Brain pericyte (primary cell): ENCODE measurements around the gene LDLRAD4.

Source experiments
- DNase-seq: peaks from one replicate; pipeline ENCODE4 v3.0.0-alpha.2; 2012; ENCODE audit warnings: low read depth, low spot score

Gene LDLRAD4

DNA sequence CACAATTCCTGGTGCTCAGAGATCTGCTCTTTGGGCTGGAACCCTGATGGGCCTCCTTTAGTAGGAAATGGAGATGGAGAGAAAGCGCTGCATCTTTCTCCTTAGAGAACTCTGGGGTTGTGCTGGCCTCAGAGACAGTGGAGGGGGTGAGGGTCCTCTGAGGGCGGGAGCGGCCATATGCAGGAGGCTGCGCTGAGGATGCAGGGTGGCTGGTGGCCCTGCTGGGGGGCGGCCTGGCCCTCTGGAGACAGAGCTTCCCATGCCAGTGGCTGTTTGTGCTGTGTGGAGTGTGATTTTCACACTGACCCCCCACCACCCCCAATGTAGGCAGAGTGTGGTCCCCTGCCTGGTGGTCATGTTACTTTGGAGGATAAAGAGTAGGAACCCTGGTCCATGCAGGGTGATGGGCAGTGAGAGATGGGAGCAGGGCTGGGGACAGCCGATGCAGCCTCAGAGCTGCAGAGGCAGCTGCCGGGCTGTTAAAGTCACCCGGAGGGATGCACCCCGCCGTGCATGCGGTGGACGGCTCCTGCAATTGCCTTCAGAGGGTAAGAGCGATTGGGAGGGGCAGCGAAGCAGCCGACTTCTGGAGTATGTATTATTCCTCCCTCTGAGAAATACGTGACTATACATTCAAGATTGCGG is 313.2 kb downstream of the LDLRAD4 start:
- no peak for DNase-seq

- DNase-seq, result no peak
These were observed 314.0 kb downstream of the LDLRAD4 start for GRCh38 chr18:13532406-13533075.

- no peak for DNase-seq
These were observed 316.1 kb downstream of the LDLRAD4 start for GRCh38 chr18:13534631-13535030.

- DNase-seq, result no peak
These were observed 318.0 kb downstream of the LDLRAD4 start for GRCh38 chr18:13536578-13536977.

GRCh38 chr18:13537022-13537780 is 318.6 kb downstream of the LDLRAD4 start:
- DNase-seq, result no peak

DNA sequence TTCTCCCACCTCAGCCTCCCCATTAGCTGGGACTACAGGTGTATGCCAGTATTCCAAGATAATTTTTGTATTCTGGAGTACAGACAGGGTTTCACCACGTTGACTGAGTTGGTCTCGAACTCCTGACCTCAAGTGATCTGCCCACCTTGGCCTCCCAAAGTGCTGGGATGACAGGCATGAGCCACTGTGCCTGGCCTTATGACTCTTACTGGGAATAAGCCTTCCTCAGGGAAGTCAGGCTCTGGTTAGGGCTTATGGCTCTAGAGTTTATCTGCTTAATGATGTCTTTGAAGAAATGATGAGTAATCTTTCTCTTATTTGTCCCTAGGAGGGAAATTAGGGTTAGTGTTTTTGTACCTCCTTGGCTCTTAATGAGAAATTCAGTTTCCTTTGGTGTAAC is 320.1 kb downstream of the LDLRAD4 start:
- DNase-seq, result no peak

DNA sequence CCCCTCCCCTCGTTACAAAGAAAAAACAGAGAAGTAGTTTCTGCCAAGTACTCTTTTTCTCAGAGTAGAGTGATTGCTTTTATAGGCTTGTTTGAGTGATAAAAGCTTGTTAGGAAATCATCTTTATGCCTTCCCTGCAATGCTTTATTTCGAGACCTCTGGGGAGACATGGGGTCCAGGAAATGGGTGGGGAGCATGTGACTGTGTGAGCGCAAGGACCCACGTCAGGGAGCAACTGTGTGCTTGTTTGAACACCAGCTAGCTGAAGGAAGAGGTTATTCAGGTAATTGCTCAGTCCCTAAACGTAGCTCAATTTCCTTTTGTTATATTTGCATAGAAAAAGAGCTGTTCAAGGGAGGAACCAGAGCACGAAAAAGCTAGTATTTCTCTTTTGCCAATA is 320.5 kb downstream of the LDLRAD4 start:
- no peak for DNase-seq

DNA sequence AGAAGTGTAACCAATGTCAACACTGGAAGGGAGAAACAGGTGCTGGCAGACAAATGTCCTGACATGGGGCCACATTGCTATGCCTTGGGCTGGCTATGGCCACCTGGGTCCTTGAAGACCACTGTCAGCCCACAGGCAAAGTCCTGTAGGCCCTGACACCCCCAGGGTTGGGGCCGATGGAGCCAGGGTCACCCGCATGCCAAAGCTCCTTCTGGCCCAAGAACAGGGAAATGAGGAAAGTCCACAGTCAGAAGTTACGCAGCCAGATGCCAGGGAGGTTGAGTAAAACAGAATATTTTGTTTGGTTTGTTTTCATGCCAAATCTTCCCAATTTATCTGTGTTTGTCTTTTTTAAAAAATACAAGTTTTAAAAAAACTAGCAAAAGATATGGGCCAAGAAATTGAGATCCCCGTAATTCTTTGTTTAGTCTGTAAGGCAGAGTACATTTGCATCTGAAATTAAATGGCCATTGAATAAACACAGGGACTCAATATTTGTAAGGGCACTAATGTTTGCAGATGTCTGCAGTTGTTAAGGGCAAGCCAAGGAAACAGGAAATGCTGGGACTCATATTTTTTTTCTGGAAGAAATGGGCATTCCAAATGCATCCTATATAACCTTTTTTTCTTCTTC is 321.4 kb downstream of the LDLRAD4 start:
- DNase-seq, result no peak

DNA sequence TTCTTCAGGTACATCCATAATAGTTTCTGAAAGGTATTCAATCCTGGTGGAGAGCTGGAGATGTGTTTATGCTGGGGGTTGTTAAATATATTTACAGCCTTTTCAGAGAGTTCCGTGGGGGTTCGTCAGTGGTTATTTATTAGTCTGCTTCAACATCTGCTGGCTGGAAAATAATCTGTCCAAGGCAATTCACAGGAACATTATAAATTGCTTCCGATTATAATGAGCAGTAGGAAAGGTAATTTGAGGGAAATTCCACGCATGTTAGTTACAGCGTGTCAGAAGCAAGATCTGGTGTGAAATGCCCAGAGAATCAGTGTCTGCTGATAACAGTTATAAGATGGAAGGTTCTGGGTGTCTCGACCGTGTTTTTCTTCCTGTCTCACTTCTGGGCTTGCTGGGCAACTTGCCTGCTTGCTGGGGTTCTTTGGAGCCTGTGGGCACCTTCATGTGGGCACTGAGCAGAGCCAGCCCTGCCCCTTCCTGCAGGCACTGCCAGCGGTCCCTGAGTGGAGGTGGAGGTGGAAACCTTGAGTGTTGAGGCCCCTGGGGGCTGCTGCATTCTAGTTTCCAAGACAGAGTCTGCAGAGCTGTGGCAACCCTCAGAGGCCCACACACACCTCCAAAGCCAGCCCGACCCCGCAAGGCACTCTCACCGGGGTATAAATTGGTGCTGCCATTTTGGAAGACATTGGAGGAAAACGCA is 322.1 kb downstream of the LDLRAD4 start:
- DNase-seq, result no peak

DNA sequence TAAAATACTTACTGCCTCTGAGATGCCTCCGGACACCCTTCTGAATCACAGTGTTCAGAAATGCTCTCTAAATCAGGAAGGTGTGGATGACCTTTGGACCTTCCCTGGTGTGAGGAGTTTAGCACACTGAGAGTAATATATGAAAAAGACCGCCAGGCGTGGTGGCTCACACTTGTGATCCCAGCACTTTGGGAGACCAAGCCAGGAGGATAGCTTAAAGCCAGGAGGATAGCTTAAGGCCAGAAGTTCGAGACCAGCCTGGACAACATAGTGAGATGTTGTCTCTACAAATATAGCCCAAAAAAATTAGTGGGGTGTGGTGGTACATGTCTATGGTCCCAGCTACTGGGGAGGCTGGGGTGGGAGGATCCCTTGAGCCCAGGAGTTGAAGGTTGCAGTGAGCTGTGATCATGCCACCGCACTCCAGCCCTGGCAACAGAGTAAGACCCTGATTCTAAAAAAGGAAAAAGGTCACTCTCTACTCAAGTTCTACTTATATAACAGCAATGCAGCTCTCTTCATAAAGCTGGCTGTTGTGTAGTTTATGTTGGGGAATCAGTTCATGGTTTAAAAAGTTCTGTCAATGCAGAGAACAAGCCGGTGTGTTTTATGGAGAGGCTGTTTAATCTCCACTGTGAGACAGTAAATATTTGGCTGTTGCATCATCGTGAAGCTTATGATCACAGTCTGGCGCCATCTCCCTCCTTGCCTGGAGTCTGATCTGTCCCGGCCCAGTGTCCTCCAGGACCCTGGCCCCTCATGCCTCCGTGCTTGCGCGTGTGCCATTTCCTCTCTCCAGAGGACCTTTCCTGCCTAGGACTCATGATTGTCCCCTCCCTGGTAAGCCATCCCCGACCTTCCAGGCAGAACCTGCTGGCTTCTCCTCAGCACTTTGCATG is 323.3 kb downstream of the LDLRAD4 start:
- no peak for DNase-seq

DNA sequence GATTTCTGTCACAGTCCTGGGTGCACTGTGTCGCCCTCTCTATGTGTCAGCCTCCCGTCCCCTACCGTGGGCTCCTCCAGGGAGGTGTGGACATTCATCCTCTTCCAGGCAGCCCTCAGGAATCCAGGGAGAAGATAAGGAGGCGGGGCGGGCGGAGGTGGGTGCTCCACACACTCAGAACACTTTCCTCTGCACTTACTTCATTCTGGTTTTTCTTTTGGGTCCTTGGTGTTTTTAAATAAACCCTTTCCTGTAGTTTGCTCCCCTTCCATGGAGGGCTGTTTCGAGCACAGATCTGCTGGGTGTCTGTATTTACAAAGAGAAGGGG is 323.9 kb downstream of the LDLRAD4 start:
- no peak for DNase-seq

DNA sequence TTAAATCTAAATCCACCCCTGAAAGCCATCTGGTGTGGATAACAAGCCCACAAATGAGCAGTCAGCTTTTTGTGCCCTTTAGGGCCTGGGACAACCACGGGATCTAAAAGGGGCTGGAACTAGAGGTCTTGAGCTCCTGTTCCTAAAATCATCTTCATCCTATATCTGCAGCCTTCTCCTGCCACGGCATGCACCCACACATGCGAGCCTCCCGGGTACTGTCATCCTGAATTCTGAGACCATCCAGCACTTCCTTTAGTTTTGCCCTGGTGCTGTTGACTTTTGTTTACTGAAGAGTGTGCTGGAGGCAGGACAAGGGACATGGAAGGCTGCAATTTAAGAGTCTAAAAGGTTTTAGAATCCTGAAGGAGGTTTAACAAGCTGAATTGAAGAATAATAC is 324.6 kb downstream of the LDLRAD4 start:
- no peak for DNase-seq

GRCh38 chr18:13543811-13544732 is 325.5 kb downstream of the LDLRAD4 start:
- no peak for DNase-seq

DNA sequence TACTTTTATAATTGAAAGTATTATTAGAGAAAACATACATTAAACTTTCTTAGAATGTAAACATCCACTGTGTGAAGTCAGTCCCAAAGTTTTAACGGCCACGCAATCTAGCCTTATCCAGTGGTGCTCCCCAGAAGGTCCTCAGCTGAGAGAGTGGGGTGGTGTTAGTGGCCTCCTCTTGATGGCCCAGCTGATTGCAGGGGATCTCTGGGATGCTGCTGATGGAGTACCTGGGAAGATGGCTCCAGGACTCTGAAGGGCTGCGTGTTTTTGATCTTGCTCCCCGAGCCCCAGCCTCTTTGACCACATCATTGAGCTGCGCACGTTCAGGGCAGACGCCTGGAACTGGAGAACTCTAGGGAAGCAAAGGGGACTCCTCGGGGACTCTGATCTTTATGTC is 326.4 kb downstream of the LDLRAD4 start:
- DNase-seq, result no peak

DNA sequence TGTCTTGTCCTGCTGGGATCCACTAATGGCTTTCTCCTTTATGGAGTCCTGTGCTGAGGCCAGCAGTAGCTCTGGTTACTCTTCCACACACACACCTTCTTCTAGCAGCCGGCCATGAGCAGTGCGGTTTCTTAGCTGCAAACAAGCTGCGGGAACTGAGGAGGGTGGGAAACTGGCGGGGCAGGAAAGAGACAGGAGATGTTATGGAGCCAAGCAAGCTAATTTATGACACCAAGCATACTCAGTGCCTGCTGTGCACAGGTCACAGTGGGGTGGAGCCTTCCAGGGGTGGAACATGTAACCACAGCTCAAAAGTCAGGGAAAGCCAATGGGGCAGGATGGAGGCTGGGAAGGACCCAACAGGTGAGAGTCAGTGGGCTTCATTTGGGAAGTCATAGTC is 327.0 kb downstream of the LDLRAD4 start:
- no peak for DNase-seq

DNA sequence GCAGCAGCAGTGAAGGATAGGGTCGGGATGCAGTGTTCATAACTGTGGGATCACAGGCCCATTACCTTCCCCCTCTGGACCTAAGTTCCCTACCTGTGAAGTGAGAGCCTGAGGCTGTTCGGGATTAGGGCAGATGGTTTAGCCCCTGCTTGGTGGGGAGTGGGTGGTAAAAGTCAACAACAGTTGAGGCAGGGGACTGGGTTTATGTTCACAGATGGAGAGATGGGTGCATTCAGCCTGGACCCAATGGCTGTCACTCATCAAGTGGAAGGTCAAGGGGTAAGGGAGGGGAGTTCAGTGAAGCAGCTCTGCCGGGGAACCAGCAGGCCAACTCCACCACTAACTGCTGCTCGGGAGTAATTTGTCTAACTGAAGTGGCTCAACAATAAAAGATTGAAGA is 327.4 kb downstream of the LDLRAD4 start:
- no peak for DNase-seq

- no peak for DNase-seq
These were observed 328.1 kb downstream of the LDLRAD4 start for GRCh38 chr18:13546638-13547037.

- no peak for DNase-seq
These were observed 328.8 kb downstream of the LDLRAD4 start for GRCh38 chr18:13547347-13547746.

DNA sequence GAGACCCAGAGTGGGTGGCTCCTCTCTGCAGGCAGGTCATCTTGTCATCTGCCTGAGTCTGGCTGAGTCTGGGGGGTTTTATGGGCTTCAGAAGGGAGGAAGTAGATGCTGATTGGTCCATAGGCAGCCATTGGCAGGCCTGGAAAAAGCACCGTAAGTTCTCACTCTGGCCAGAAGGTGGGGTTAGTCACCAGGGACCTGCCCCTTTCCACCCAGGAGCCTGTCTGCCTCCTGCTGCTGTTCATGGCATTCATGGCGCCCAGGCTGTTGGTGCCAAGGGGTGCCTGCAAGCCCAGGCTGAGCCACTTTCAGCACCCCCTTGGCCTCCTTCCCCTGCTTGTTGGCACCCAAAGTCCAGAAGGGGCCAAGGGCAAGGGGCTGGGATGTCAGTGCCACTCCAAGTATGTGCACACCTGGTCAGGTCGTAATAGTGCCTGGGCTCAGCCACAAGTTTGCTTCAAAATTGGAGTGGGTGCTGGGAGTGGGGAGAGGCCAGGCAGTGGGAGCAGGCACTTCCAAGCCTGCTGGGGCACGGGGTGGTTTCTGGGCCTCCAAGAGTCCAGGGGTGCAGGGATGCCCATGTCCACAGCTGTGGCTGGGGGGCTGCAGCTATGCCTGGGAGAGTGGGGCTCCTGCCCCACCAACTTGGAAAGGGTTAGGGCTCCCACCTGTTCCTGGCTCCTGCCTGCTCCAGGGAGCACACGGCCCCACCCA is 329.7 kb downstream of the LDLRAD4 start:
- no peak for DNase-seq
